Measurements from ENCODE around the gene CREBL2.

Gene CREBL2

GRCh38 chr12:12585115-12585863 is 26.4 kb upstream of the CREBL2 start:
- TF ChIP-seq SIN3A (IDR thresholded peaks at IDR 0.05; ENCODE audit: borderline replicate concordance, insufficient read depth, low read length), result no peak
- no peak for TF ChIP-seq TAF1 (IDR thresholded peaks at IDR 0.05; ENCODE audit: borderline replicate concordance, insufficient read depth, low read length)
- TF ChIP-seq, protein P1, sequence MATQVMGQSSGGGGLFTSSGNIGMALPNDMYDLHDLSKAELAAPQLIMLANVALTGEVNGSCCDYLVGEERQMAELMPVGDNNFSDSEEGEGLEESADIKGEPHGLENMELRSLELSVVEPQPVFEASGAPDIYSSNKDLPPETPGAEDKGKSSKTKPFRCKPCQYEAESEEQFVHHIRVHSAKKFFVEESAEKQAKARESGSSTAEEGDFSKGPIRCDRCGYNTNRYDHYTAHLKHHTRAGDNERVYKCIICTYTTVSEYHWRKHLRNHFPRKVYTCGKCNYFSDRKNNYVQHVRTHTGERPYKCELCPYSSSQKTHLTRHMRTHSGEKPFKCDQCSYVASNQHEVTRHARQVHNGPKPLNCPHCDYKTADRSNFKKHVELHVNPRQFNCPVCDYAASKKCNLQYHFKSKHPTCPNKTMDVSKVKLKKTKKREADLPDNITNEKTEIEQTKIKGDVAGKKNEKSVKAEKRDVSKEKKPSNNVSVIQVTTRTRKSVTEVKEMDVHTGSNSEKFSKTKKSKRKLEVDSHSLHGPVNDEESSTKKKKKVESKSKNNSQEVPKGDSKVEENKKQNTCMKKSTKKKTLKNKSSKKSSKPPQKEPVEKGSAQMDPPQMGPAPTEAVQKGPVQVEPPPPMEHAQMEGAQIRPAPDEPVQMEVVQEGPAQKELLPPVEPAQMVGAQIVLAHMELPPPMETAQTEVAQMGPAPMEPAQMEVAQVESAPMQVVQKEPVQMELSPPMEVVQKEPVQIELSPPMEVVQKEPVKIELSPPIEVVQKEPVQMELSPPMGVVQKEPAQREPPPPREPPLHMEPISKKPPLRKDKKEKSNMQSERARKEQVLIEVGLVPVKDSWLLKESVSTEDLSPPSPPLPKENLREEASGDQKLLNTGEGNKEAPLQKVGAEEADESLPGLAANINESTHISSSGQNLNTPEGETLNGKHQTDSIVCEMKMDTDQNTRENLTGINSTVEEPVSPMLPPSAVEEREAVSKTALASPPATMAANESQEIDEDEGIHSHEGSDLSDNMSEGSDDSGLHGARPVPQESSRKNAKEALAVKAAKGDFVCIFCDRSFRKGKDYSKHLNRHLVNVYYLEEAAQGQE (IDR thresholded peaks at IDR 0.05; ENCODE audit: insufficient read depth in 1 of 2, low read depth in 2 of 2, low read length in 2 of 2), result no peak
- TF ChIP-seq POLR2AphosphoS5 (IDR thresholded peaks at IDR 0.05; ENCODE audit: low read depth, low read length), result no peak
- no peak for TF ChIP-seq FOXP2 (optimal IDR thresholded peaks at IDR 0.05; ENCODE audit: borderline replicate concordance, extremely low read depth, extremely low read length, insufficient read depth)

GRCh38 chr12:12586879-12587675 is 24.6 kb upstream of the CREBL2 start:
- TF ChIP-seq SIN3A (IDR thresholded peaks at IDR 0.05; ENCODE audit: borderline replicate concordance, insufficient read depth, low read length) (no peak), FOXP2 (optimal IDR thresholded peaks at IDR 0.05; ENCODE audit: borderline replicate concordance, extremely low read depth, extremely low read length, insufficient read depth) (no peak), POLR2AphosphoS5 (IDR thresholded peaks at IDR 0.05; ENCODE audit: low read depth, low read length) (no peak), TAF1 (IDR thresholded peaks at IDR 0.05; ENCODE audit: borderline replicate concordance, insufficient read depth, low read length) (no peak)
- TF ChIP-seq, protein P1 (IDR thresholded peaks at IDR 0.05; ENCODE audit: insufficient read depth in 1 of 2, low read depth in 2 of 2, low read length in 2 of 2), result no peak

DNA sequence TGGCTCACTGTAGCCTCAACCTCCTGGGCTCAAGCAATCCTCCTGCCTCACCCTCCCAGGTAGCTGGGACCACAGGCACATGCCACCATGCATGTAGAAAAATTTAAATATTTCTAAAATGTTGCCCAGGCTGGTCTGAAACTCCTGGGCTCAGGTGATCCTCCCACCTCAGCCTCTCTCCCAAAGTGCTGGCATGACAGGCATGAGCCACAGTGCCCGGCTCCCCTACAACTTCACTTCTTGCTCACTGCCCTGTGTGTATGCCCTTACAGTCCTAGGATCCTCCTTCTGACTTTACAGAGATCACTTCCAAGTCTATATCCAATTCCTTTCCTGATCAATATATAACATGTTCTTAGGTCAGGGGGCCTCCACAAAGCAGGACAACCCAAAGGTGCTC is 23.8 kb upstream of the CREBL2 start:
- TF ChIP-seq, protein P1 (IDR thresholded peaks at IDR 0.05; ENCODE audit: insufficient read depth in 1 of 2, low read depth in 2 of 2, low read length in 2 of 2), result no peak
- TF ChIP-seq TAF1 (IDR thresholded peaks at IDR 0.05; ENCODE audit: borderline replicate concordance, insufficient read depth, low read length), result no peak
- no peak for TF ChIP-seq SIN3A (IDR thresholded peaks at IDR 0.05; ENCODE audit: borderline replicate concordance, insufficient read depth, low read length)

- TF ChIP-seq SIN3A (IDR thresholded peaks at IDR 0.05; ENCODE audit: borderline replicate concordance, insufficient read depth, low read length), result no peak
- no peak for TF ChIP-seq POLR2AphosphoS5 (IDR thresholded peaks at IDR 0.05; ENCODE audit: low read depth, low read length)
- TF ChIP-seq TAF1 (IDR thresholded peaks at IDR 0.05; ENCODE audit: borderline replicate concordance, insufficient read depth, low read length), result no peak
- no peak for TF ChIP-seq FOXP2 (optimal IDR thresholded peaks at IDR 0.05; ENCODE audit: borderline replicate concordance, extremely low read depth, extremely low read length, insufficient read depth)
- TF ChIP-seq, protein P1 (IDR thresholded peaks at IDR 0.05; ENCODE audit: insufficient read depth in 1 of 2, low read depth in 2 of 2, low read length in 2 of 2), result no peak
These were observed 20.7 kb upstream of the CREBL2 start for GRCh38 chr12:12590961-12591360.

Measured in PFSK-1 (cell line).